Mesothelial cell of epicardium (in vitro differentiated cells): Measurements from ENCODE around the gene RNF157. TPM values are rescaled to one million over a fixed set of nuclear protein-coding genes. Genes with fewer than 3 reads are reported as not detected.
"Not testable (repeated sequence)": the region's sequence is repeated elsewhere in the genome, so short reads cannot be mapped to it uniquely, and the experiment has no call there.

Experiments used
- DNase-seq, 2 experiments: peaks; one replicate each; pipeline ENCODE4 v3.0.0; 2021; ENCODE audit warnings: low spot score in 2 of 2; ENCODE audit not compliant: unreplicated experiment in 2 of 2
- H3K27ac Mint-ChIP-seq: 2 replicates; pipeline ENCODE4 v1.8.0; 2021; ENCODE audit warnings: mixed read lengths
- H3K27me3 Mint-ChIP-seq: 2 replicates; pipeline ENCODE4 v1.8.0; 2021; ENCODE audit warnings: low read depth, mixed read lengths
- H3K36me3 Mint-ChIP-seq: 2 replicates; pipeline ENCODE4 v1.8.0; 2021; ENCODE audit warnings: mixed read lengths
- H3K4me1 Mint-ChIP-seq: 2 replicates; pipeline ENCODE4 v1.8.0; 2021; ENCODE audit warnings: mixed read lengths
- H3K4me3 Mint-ChIP-seq: 2 replicates; pipeline ENCODE4 v1.8.0; 2021; ENCODE audit warnings: mild to moderate bottlenecking, moderate library complexity, mixed read lengths
- H3K9me3 Mint-ChIP-seq: 2 replicates; pipeline ENCODE4 v1.8.0; 2021; ENCODE audit warnings: mixed read lengths
- total RNA-seq: library from RNA; stranded (reverse); gene quantifications from 3 replicates; pipeline ENCODE4 v1.2.1, GENCODE V29; 2021
- TF ChIP-seq, protein P1 (sequence below): fragments of 200-600 bp; sonication (generic); IDR thresholded peaks from one replicate; pipeline ENCODE4 v1.5.0; 2021; ENCODE audit warnings: antibody characterized with exemption; ENCODE audit not compliant: unreplicated experiment

Gene RNF157
- total RNA-seq, 1 donor from 2014 or later = 8.0 TPM

GRCh38 chr17:76213491-76213890 lies 26.8 kb downstream of the RNF157 start:
- no peaks in the 10 kb centered on the region for H3K36me3 Mint-ChIP-seq
- H3K4me1 Mint-ChIP-seq = peaks cover 3% of the 10 kb centered on the region
- H3K4me3 Mint-ChIP-seq = no peak overlapping the region
- H3K9me3 Mint-ChIP-seq = no peaks in the 10 kb centered on the region
- TF ChIP-seq, protein P1, sequence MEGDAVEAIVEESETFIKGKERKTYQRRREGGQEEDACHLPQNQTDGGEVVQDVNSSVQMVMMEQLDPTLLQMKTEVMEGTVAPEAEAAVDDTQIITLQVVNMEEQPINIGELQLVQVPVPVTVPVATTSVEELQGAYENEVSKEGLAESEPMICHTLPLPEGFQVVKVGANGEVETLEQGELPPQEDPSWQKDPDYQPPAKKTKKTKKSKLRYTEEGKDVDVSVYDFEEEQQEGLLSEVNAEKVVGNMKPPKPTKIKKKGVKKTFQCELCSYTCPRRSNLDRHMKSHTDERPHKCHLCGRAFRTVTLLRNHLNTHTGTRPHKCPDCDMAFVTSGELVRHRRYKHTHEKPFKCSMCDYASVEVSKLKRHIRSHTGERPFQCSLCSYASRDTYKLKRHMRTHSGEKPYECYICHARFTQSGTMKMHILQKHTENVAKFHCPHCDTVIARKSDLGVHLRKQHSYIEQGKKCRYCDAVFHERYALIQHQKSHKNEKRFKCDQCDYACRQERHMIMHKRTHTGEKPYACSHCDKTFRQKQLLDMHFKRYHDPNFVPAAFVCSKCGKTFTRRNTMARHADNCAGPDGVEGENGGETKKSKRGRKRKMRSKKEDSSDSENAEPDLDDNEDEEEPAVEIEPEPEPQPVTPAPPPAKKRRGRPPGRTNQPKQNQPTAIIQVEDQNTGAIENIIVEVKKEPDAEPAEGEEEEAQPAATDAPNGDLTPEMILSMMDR = no peak
- no peak for DNase-seq
- no peaks in the 10 kb centered on the region for H3K27me3 Mint-ChIP-seq
- no peak overlapping the region for H3K27ac Mint-ChIP-seq

DNA sequence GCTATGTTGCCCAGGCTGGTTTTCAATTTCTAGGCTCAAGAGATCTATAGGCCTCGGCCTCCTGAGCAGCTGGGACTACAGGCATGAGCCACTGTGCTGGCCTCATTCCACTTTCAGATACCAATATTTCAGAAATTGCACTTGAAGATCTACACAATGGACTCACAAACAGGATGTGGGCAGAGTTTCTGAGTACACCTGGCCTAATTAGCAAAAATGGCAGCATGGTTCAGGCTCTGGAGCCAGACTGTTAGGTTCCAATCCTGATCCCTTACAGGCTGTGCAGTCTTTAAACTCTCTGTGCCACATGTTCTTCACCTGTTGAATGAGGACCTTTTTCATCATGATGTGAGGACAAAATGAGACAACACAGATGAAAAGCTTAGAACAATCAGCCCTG lies 32.2 kb downstream of the RNF157 start:
- Mint-ChIP-seq H3K27me3 (no peaks in the 10 kb centered on the region), H3K27ac (no peak overlapping the region), H3K9me3 (no peaks in the 10 kb centered on the region), H3K4me1 (no peaks in the 10 kb centered on the region), H3K4me3 (no peak overlapping the region), H3K36me3 (no peaks in the 10 kb centered on the region)
- no peak for DNase-seq
- TF ChIP-seq, protein P1 = no peak

- no peaks in the 10 kb centered on the region for H3K9me3 Mint-ChIP-seq
- TF ChIP-seq, protein P1 = no peak
- no peak overlapping the region for H3K27ac Mint-ChIP-seq
- no peaks in the 10 kb centered on the region for H3K36me3 Mint-ChIP-seq
- H3K27me3 Mint-ChIP-seq = no peaks in the 10 kb centered on the region
- DNase-seq = no peak
- peaks cover 1% of the 10 kb centered on the region for H3K4me1 Mint-ChIP-seq
- H3K4me3 Mint-ChIP-seq = no peak overlapping the region
Observed at GRCh38 chr17:76207275-76208059, 32.8 kb downstream of the RNF157 start.

DNA sequence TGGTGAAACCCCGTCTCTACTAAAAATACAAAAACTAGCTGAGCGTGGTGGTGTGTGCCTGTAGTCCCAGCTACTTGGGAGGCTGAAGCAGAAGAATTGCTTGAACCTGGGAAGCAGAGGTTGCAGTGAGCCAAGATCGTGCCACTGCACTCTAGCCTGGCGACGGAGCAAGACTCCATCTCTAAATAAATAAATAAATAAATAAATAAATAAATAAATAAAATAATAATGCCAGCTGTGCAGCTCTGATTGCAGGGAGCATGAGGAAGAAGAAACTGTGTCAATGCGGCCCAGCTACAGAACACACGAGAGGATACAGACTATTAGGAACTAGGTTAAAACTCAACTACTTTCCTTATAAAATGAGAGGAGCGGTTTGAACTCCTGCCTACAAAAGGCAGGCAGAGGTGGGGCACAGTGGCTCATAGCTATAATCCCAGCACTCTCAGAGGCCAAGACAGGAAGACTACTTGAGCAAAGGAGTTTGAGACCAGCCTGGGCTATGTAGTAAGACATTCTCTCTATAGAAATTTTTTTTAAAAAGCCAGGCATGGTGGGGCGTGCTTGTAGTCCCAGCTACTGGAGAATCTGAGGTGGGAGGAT lies 34.6 kb downstream of the RNF157 start:
- not testable (repeated sequence) for H3K4me3 Mint-ChIP-seq, H3K36me3 Mint-ChIP-seq, H3K9me3 Mint-ChIP-seq, DNase-seq, H3K4me1 Mint-ChIP-seq, H3K27ac Mint-ChIP-seq, H3K27me3 Mint-ChIP-seq

DNA sequence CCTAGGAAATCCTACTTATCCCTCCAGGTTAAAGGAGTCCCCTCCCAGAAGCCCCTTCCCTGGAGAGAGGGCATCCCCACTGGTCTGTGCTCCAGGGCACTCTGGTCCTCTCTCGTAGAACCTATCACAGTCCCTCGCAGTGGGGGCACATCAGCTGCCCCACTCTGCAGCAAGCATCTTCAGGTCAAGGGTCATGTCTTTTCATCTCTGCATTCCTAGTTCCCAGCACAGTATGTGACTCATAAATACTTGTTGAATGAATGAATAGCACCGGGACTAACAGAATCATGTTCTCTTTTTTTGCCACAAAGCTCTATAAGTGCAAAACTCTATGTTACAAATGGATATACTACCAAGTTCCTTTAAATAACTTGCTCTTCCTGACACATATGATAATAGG lies 36.0 kb downstream of the RNF157 start:
- Mint-ChIP-seq H3K4me1 (peaks cover 8% of the 10 kb centered on the region), H3K27me3 (no peaks in the 10 kb centered on the region), H3K4me3 (no peak overlapping the region), H3K27ac (no peak overlapping the region), H3K9me3 (no peaks in the 10 kb centered on the region), H3K36me3 (no peaks in the 10 kb centered on the region)
- DNase-seq = no peak
- TF ChIP-seq, protein P1 = no peak

- no peaks in the 10 kb centered on the region for H3K27me3 Mint-ChIP-seq
- H3K36me3 Mint-ChIP-seq = no peaks in the 10 kb centered on the region
- TF ChIP-seq, protein P1 = no peak
- H3K27ac Mint-ChIP-seq = no peak overlapping the region
- H3K4me3 Mint-ChIP-seq = no peak overlapping the region
- H3K4me1 Mint-ChIP-seq = peaks cover 8% of the 10 kb centered on the region
- no peaks in the 10 kb centered on the region for H3K9me3 Mint-ChIP-seq
- DNase-seq = no peak
Observed at GRCh38 chr17:76200354-76200753, 39.9 kb downstream of the RNF157 start.
